Neural cell (in vitro differentiated cells): ENCODE data around the gene OGDH. TPM values are rescaled to one million over a fixed set of nuclear protein-coding genes. Genes with fewer than 3 reads are reported as not detected.

Experiments used
- H2AFZ ChIP-seq: fragments of 200-600, 300-800 bp; sonication (generic), shearing (Covaris generic); 2 replicates; pipeline ENCODE4 v1.6.0; 2014; ENCODE audit warnings: low read depth, mild to moderate bottlenecking, antibody characterized with exemption, low read length, moderate library complexity
- H3F3A ChIP-seq: fragments of 200-600 bp; shearing (Covaris generic); 2 replicates; pipeline ENCODE4 v1.6.1; 2016; ENCODE audit warnings: mild to moderate bottlenecking, moderate library complexity, mixed read lengths, antibody characterized with exemption, low read length; ENCODE audit not compliant: insufficient read depth, poor library complexity, severe bottlenecking
- H3K27ac ChIP-seq: fragments of 200-600, 300-800 bp; sonication (generic), shearing (Covaris generic); 2 replicates; pipeline ENCODE4 v1.5.1; 2014; ENCODE audit warnings: mild to moderate bottlenecking, low read length, moderate library complexity
- H3K27me3 ChIP-seq: fragments of 300-800, 200-600 bp; sonication (generic), shearing (Covaris generic); 2 replicates; pipeline ENCODE4 v1.6.0; 2014; ENCODE audit warnings: mild to moderate bottlenecking, low read depth, low read length, moderate library complexity; ENCODE audit not compliant: insufficient read depth
- H3K36me3 ChIP-seq: fragments of 300-800, 200-600 bp; sonication (generic), shearing (Covaris generic); 2 replicates; pipeline ENCODE4 v1.5.1; 2014; ENCODE audit warnings: mild to moderate bottlenecking, antibody characterized with exemption, low read length, moderate library complexity; ENCODE audit not compliant: insufficient read depth
- H3K4me2 ChIP-seq: fragments of 300-800, 200-600 bp; sonication (generic), shearing (Covaris generic); 2 replicates; pipeline ENCODE4 v1.6.0; 2014; ENCODE audit warnings: mild to moderate bottlenecking, low read length
- H3K4me3 ChIP-seq: fragments of 300-800, 200-600 bp; sonication (generic), shearing (Covaris generic); 2 replicates; pipeline ENCODE4 v1.5.1; 2014; ENCODE audit warnings: mild to moderate bottlenecking, low read length, moderate library complexity
- H3K79me2 ChIP-seq: fragments of 200-600 bp; shearing (Covaris generic); replicated peaks from 2 replicates; pipeline ENCODE4 v1.6.0; 2014; ENCODE audit warnings: mild to moderate bottlenecking, low read length, moderate library complexity; ENCODE audit not compliant: insufficient read depth
- H3K9ac ChIP-seq: fragments of 300-800, 200-600 bp; sonication (generic), shearing (Covaris generic); 2 replicates; pipeline ENCODE4 v1.6.1; 2016; ENCODE audit warnings: mild to moderate bottlenecking, low read length, mixed read lengths
- H3K9me2 ChIP-seq: fragments of 200-600 bp; shearing (Covaris generic); 2 replicates; pipeline ENCODE4 v1.6.1; 2016; ENCODE audit warnings: mild to moderate bottlenecking, low read length, mixed read lengths; ENCODE audit not compliant: insufficient read depth
- H3K9me3 ChIP-seq: fragments of 200-600, 300-800 bp; sonication (generic), shearing (Covaris generic); 2 replicates; pipeline ENCODE4 v1.6.1; 2016; ENCODE audit warnings: mild to moderate bottlenecking, mixed run types, low read length, moderate library complexity, mixed read lengths
- H4K20me1 ChIP-seq: fragments of 200-600 bp; shearing (Covaris generic); 2 replicates; pipeline ENCODE4 v1.6.1; 2016; ENCODE audit warnings: mild to moderate bottlenecking, mixed run types; ENCODE audit not compliant: insufficient read depth
- CTCF ChIP-seq: fragments of 450-650 bp; IDR thresholded peaks from 2 replicates; pipeline ENCODE4 v1.5.1; 2014; ENCODE audit warnings: antibody characterized with exemption, mild to moderate bottlenecking, moderate library complexity; ENCODE audit not compliant: poor library complexity, severe bottlenecking
- EP300 ChIP-seq: fragments of 450-650 bp; conservative IDR thresholded peaks from 2 replicates; pipeline ENCODE4 v1.6.1; 2014; ENCODE audit warnings: antibody characterized with exemption, mild to moderate bottlenecking, moderate library complexity; ENCODE audit not compliant: poor library complexity, severe bottlenecking
- EZH2 ChIP-seq: fragments of 200-600, 300-800 bp; shearing (Covaris generic), sonication (generic); IDR thresholded peaks from 2 replicates; pipeline ENCODE4 v1.6.1; 2014; ENCODE audit warnings: antibody characterized with exemption, low read length, borderline replicate concordance, mild to moderate bottlenecking; ENCODE audit not compliant: insufficient read depth, poor library complexity, severe bottlenecking
- MXI1 ChIP-seq: fragments of 450-650 bp; conservative IDR thresholded peaks from 2 replicates; pipeline ENCODE4 v1.6.1; 2014; ENCODE audit warnings: antibody characterized with exemption, mild to moderate bottlenecking; ENCODE audit not compliant: poor library complexity, severe bottlenecking
- POLR2AphosphoS5 ChIP-seq: IDR thresholded peaks from 2 replicates; pipeline ENCODE4 v1.6.1; 2012
- REST ChIP-seq: IDR thresholded peaks from 2 replicates; pipeline ENCODE4 v1.6.1; 2012; ENCODE audit warnings: borderline replicate concordance
- SMC3 ChIP-seq: fragments of 450-650 bp; conservative IDR thresholded peaks from 2 replicates; pipeline ENCODE4 v1.6.1; 2014; ENCODE audit warnings: antibody characterized with exemption, mild to moderate bottlenecking, moderate library complexity; ENCODE audit not compliant: poor library complexity
- TAF1 ChIP-seq: IDR thresholded peaks from 2 replicates; pipeline ENCODE4 v1.6.1; 2012; ENCODE audit warnings: low read depth
- polyA plus RNA-seq: library from polyadenylated mRNA; depleted of rRNA; stranded (reverse); fragments of >200 nt; gene quantifications from 2 replicates; pipeline ENCODE4 v1.2.3, GENCODE V29; 2014

The OGDH gene
- polyA plus RNA-seq, 1 donor from 2014 or later: 16.9 TPM

GRCh38 chr7:44667190-44667589, 60.8 kb downstream of the OGDH start:
- no peak overlapping the region for H3K4me2 ChIP-seq
- no peaks in the 10 kb centered on the region for H4K20me1 ChIP-seq
- H2AFZ ChIP-seq: no peak overlapping the region
- no peaks in the 10 kb centered on the region for H3F3A ChIP-seq
- H3K9me3 ChIP-seq: no peaks in the 10 kb centered on the region
- no peak overlapping the region for H3K9ac ChIP-seq
- no peaks in the 10 kb centered on the region for H3K27me3 ChIP-seq
- H3K79me2 ChIP-seq: no peaks in the 10 kb centered on the region
- no peak overlapping the region for H3K27ac ChIP-seq
- H3K4me3 ChIP-seq: no peak overlapping the region
- no peaks in the 10 kb centered on the region for H3K9me2 ChIP-seq
- no peaks in the 10 kb centered on the region for H3K36me3 ChIP-seq
- no peak for TF ChIP-seq MXI1
- TF ChIP-seq REST: no peak
- TF ChIP-seq POLR2AphosphoS5: no peak
- no peak for TF ChIP-seq TAF1
- TF ChIP-seq CTCF: no peak
- no peak for TF ChIP-seq EP300

GRCh38 chr7:44671069-44671468, 64.6 kb downstream of the OGDH start:
- Histone ChIP-seq H3K9me3 (no peaks in the 10 kb centered on the region), H3K27me3 (no peaks in the 10 kb centered on the region), H4K20me1 (no peaks in the 10 kb centered on the region), H3K9me2 (no peaks in the 10 kb centered on the region), H3K36me3 (no peaks in the 10 kb centered on the region), H3K4me3 (no peak overlapping the region), H3K27ac (no peak overlapping the region), H3K9ac (no peak overlapping the region), H3F3A (no peaks in the 10 kb centered on the region), H3K4me2 (no peak overlapping the region), H2AFZ (no peak overlapping the region), H3K79me2 (no peaks in the 10 kb centered on the region)
- TF ChIP-seq MXI1: no peak
- TF ChIP-seq SMC3: no peak
- no peak for TF ChIP-seq EP300
- no peak for TF ChIP-seq POLR2AphosphoS5
- TF ChIP-seq REST: no peak
- TF ChIP-seq EZH2: no peak
- TF ChIP-seq TAF1: no peak
